Activated B cell treated with CpG ODN at 0.5 μM for 24 hours (primary cell): Measurements from ENCODE around the gene INSYN2B. TPM values are rescaled to one million over a fixed set of nuclear protein-coding genes. Genes with fewer than 3 reads are reported as not detected.

Experiments
- ATAC-seq: fragments of 200-7000 bp; cut with Tn5 transposase; one replicate; pipeline ENCODE4 v1.10.0; 2021; ENCODE audit warnings: low read depth, mild to moderate bottlenecking, moderate library complexity
- CTCF ChIA-PET: fragments of 350-600 bp; sonication (Branson Sonifier 250); formaldehyde crosslinking; loops from one replicate; lab custom pipeline; 2021; ENCODE audit warnings: antibody characterized with exemption; lab: Charles Lee
- POLR2A ChIA-PET: fragments of 350-600 bp; sonication (Branson Sonifier 250); formaldehyde crosslinking; loops from one replicate; lab custom pipeline; 2021; ENCODE audit warnings: antibody characterized with exemption; lab: Charles Lee
- DNase-seq: peaks from one replicate; pipeline ENCODE4 v3.0.0; 2022
- H3K27ac Mint-ChIP-seq: one replicate; pipeline ENCODE4 v1.8.0; 2020; ENCODE audit warnings: mixed read lengths
- H3K27me3 Mint-ChIP-seq: one replicate; pipeline ENCODE4 v1.8.0; 2021; ENCODE audit warnings: mixed read lengths
- H3K36me3 Mint-ChIP-seq: one replicate; pipeline ENCODE4 v1.8.0; 2021; ENCODE audit warnings: low read depth, mixed read lengths
- H3K4me1 Mint-ChIP-seq: one replicate; pipeline ENCODE4 v1.8.0; 2021; ENCODE audit warnings: mixed read lengths
- H3K4me3 Mint-ChIP-seq: one replicate; pipeline ENCODE4 v1.8.0; 2020; ENCODE audit warnings: mild to moderate bottlenecking, mixed read lengths
- H3K9me3 Mint-ChIP-seq: one replicate; pipeline ENCODE4 v1.8.0; 2020; ENCODE audit warnings: mixed read lengths
- CTCF ChIP-seq: fragments of 200-600 bp; IDR thresholded peaks from one replicate; pipeline ENCODE4 v1.8.0; 2022; ENCODE audit warnings: antibody characterized with exemption, mild to moderate bottlenecking
- intact Hi-C: fragments of 100-400 bp; cut with micrococcal nuclease; formaldehyde crosslinking; loops from one replicate; pipeline ENCODE4 v1.15.1; 2024
- total RNA-seq: library from RNA; stranded (reverse); gene quantifications from 2 replicates; pipeline ENCODE4 v1.2.3, GENCODE V29; 2022

The INSYN2B gene
- total RNA-seq, 1 donor from 2014 or later, result not detected

- H3K36me3 Mint-ChIP-seq, result peaks cover 59% of the 10 kb centered on the region
- H3K4me1 Mint-ChIP-seq, result peaks cover 9% of the 10 kb centered on the region
- no peak overlapping the region for H3K4me3 Mint-ChIP-seq
- no peak for ATAC-seq
- DNase-seq, result no peak
- intact Hi-C loops, result no loop called here
- POLR2A ChIA-PET, result no interaction called here
- no peak for TF ChIP-seq CTCF
- no peaks in the 10 kb centered on the region for H3K27me3 Mint-ChIP-seq
- CTCF ChIA-PET, result interaction anchor here (1.1 kb wide), 1 partner anchor 277 kb away, joined by 3 read pairs; no protein-coding TSS in a partner anchor
- H3K9me3 Mint-ChIP-seq, result no peaks in the 10 kb centered on the region
- no peak overlapping the region for H3K27ac Mint-ChIP-seq
Observed at GRCh38 chr5:169978714-169979113, 1.6 kb downstream of the INSYN2B start.

GRCh38 chr5:169974121-169974770, 6.0 kb downstream of the INSYN2B start:
- no peak for TF ChIP-seq CTCF
- H3K36me3 Mint-ChIP-seq, result peaks cover 56% of the 10 kb centered on the region
- intact Hi-C loops, result no loop called here
- H3K27me3 Mint-ChIP-seq, result no peaks in the 10 kb centered on the region
- ChIA-PET POLR2A (no interaction called here), CTCF (no interaction called here)
- no peaks in the 10 kb centered on the region for H3K9me3 Mint-ChIP-seq
- H3K27ac Mint-ChIP-seq, result no peak overlapping the region
- no peak overlapping the region for H3K4me3 Mint-ChIP-seq
- ATAC-seq, result no peak
- no peak for DNase-seq
- H3K4me1 Mint-ChIP-seq, result no peaks in the 10 kb centered on the region

- Mint-ChIP-seq H3K27me3 (no peaks in the 10 kb centered on the region), H3K9me3 (no peaks in the 10 kb centered on the region), H3K4me3 (no peak overlapping the region), H3K27ac (no peak overlapping the region), H3K4me1 (no peaks in the 10 kb centered on the region), H3K36me3 (peaks cover 53% of the 10 kb centered on the region)
- intact Hi-C loops, result no loop called here
- CTCF ChIA-PET, result interaction anchor here (1.0 kb wide), 1 partner anchor 23 kb away, joined by 3 read pairs; no protein-coding TSS in a partner anchor
- ATAC-seq (no peak), DNase-seq (no peak)
- POLR2A ChIA-PET, result no interaction called here
- TF ChIP-seq CTCF, result no peak
Observed at GRCh38 chr5:169973056-169973455, 7.2 kb downstream of the INSYN2B start.

- H3K27ac Mint-ChIP-seq, result no peak overlapping the region
Observed at GRCh38 chr5:169971780-169972179, 8.5 kb downstream of the INSYN2B start.

More at GRCh38 chr5:169971780-169972179, 8.5 kb downstream of the INSYN2B start:
- H3K27me3 Mint-ChIP-seq, result no peaks in the 10 kb centered on the region
- no peak for DNase-seq
- no peaks in the 10 kb centered on the region for H3K4me1 Mint-ChIP-seq
- no peaks in the 10 kb centered on the region for H3K9me3 Mint-ChIP-seq
- intact Hi-C loops, result no loop called here
- peaks cover 59% of the 10 kb centered on the region for H3K36me3 Mint-ChIP-seq
- ATAC-seq, result no peak
- TF ChIP-seq CTCF, result no peak
- POLR2A ChIA-PET, result no interaction called here
- CTCF ChIA-PET, result interaction anchor here (1.5 kb wide), 1 partner anchor 9 kb away, joined by 5 read pairs; the partner anchor contains the start of gene INSYN2B
- no peak overlapping the region for H3K4me3 Mint-ChIP-seq
